ENCODE results near the gene SLC26A11. TPM values are rescaled to one million over a fixed set of nuclear protein-coding genes. Genes with fewer than 3 reads are reported as not detected.

The SLC26A11 gene
- polyA plus RNA-seq, 2 of the 4 experiments (the other 2 are of a cell fraction) = 8.3 to 13.7 TPM

DNA sequence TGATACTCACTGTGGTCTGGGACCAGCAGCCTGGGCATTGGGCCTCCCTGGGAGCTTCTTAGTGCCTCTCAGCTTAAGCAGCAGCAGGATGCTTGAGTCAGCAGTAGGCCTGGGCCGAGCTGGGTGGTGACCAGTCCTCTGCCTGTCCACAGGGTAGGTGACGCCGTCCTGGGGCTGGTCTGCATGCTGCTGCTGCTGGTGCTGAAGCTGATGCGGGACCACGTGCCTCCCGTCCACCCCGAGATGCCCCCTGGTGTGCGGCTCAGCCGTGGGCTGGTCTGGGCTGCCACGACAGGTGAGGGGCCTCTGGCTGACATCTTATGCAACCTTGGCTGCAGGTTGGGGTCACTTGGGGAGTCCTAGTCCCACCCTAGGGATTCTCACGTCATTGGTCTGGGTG is 7.4 kb downstream of the SLC26A11 start:
- no peak overlapping the region for H3K4me3 ChIP-seq
- 95% methylated on average over 11 of the region's 11 CpGs for WGBS (ENCODE audit: missing lambda C conversion rate)
- no peak for FAIRE-seq

DNA sequence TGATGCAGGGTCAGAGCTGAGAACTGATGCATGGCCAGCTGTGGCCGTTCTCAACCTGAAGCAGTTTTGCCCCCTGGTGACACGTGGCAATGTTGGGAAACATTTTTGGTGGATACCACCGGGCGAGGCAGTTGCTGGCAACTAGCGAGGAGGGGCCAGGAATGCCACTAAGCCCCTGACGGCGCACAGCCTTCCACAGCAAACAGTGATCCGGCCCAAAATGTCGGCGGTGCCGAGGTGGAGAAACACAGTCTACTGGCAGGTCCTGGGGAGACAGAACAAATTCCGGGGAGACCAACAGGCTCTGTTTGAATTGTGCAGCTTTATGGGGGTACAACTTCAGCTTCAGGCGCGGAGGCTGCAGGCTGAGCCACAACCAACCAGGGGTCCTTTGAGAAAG is 8.2 kb downstream of the SLC26A11 start:
- 89% methylated on average over 14 of the region's 14 CpGs for WGBS (ENCODE audit: missing lambda C conversion rate)
- Histone ChIP-seq H3K4me2 (no peak overlapping the region), H3K9me3 (peaks cover 19% of the 10 kb centered on the region), H3K27ac (no peak overlapping the region), H3K4me3 (no peak overlapping the region), H3K4me1 (no peaks in the 10 kb centered on the region)
- DNase-seq (ENCODE audit: low read depth in 1 of 2, low spot score in 1 of 2) = no peak
- ChIA-PET CTCF (interaction anchor here (1.2 to 2.8 kb wide), 6 partner anchors 10 to 223 kb away, joined by 3 to 13 read pairs (median 6); partner anchors contain the start of gene GAA), POLR2A (no interaction called here)
- TF ChIP-seq RNF2 (IDR thresholded peaks at IDR 0.05; ENCODE audit: borderline replicate concordance, low read depth) = no peak
- TF ChIP-seq FOXS1 (CRISPR knock-in tag; IDR thresholded peaks at IDR 0.05) = no peak
- TF ChIP-seq RARB (CRISPR knock-in tag; IDR thresholded peaks at IDR 0.05) = no peak
- TF ChIP-seq RFX5 (IDR thresholded peaks at IDR 0.05) = no peak
- no peak for TF ChIP-seq EP300 (IDR thresholded peaks at IDR 0.05)
- TF ChIP-seq RAD21 (conservative IDR thresholded peaks at IDR 0.05 in 1 of 2, IDR thresholded peaks at IDR 0.05 in 1 of 2) = no peak
- FAIRE-seq = no peak
- no peak for ATAC-seq

More for the DNA sequence above, 7.4 kb downstream of the SLC26A11 start:
- H3K4me2 ChIP-seq = no peak overlapping the region
- no peak for DNase-seq (ENCODE audit: low read depth in 1 of 2, low spot score in 1 of 2)
- H3K9me3 ChIP-seq = peaks cover 11% of the 10 kb centered on the region
- CTCF ChIA-PET = interaction anchor here (0.8 to 3.3 kb wide), 11 partner anchors 9 to 223 kb away, joined by 3 to 22 read pairs (median 5); no protein-coding TSS in a partner anchor
- H3K4me1 ChIP-seq = no peaks in the 10 kb centered on the region
- no peak overlapping the region for H3K27ac ChIP-seq
- TF ChIP-seq, protein P1, sequence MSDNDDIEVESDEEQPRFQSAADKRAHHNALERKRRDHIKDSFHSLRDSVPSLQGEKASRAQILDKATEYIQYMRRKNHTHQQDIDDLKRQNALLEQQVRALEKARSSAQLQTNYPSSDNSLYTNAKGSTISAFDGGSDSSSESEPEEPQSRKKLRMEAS (IDR thresholded peaks at IDR 0.05) = no peak
- no peak for TF ChIP-seq ESRRA (IDR thresholded peaks at IDR 0.05; ENCODE audit: borderline replicate concordance, low read length)
- TF ChIP-seq CHD2 (IDR thresholded peaks at IDR 0.05; ENCODE audit: low read length, partially characterized antibody) = no peak
- ATAC-seq = no peak
- POLR2A ChIA-PET = no interaction called here

GRCh38 chr17:80229011-80229410 is 8.8 kb downstream of the SLC26A11 start:
- ChIA-PET POLR2A (no interaction called here), CTCF (interaction anchor here (1.2 to 2.8 kb wide), 8 partner anchors 10 to 224 kb away, joined by 3 to 13 read pairs (median 5); partner anchors contain the start of gene GAA)
- WGBS (ENCODE audit: missing lambda C conversion rate) = 90% methylated on average over 4 of the region's 4 CpGs
- TF ChIP-seq CBX8 (IDR thresholded peaks at IDR 0.05) (no peak), KDM5A (IDR thresholded peaks at IDR 0.05) (no peak), KDM1A (IDR thresholded peaks at IDR 0.05; ENCODE audit: low read depth) (no peak), ZNF302 (CRISPR knock-in tag; IDR thresholded peaks at IDR 0.05) (no peak), RCOR1 (IDR thresholded peaks at IDR 0.05; ENCODE audit: low read depth, low read length) (no peak), RARB (CRISPR knock-in tag; IDR thresholded peaks at IDR 0.05) (no peak), MAFK (IDR thresholded peaks at IDR 0.05; ENCODE audit: partially characterized antibody) (no peak), HOXA7 (CRISPR knock-in tag; IDR thresholded peaks at IDR 0.05) (no peak)
- Histone ChIP-seq H3K4me3 (no peak overlapping the region), H3K4me2 (no peak overlapping the region), H3K9me3 (peaks cover 25% of the 10 kb centered on the region), H3K27ac (no peak overlapping the region), H3K4me1 (no peaks in the 10 kb centered on the region)
- ATAC-seq = no peak
- no peak for FAIRE-seq
- DNase-seq (ENCODE audit: low read depth in 1 of 2, low spot score in 1 of 2) = no peak

DNA sequence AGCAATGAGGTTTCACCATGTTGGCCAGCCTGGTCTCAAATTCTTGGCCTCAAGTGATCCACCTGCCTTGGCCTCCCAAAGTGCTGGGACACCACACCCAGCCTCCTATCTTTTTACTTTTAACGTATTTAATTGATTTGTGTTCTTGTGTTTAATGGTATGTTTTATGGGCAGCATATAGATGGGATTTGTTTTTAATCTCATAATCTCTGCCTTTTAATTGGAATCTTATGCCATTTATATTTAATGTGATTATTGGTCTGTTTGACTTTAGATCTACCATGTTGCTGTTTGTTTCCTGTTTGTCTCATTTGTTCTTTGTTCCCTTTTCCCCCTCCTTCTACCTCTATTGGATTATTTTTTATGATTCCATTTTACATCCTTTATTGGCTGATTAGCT is 12.2 kb downstream of the SLC26A11 start:
- H3K4me3 ChIP-seq = no peak overlapping the region
- WGBS (ENCODE audit: missing lambda C conversion rate) = 80% methylated on average over 1 of the region's 1 CpG
- DNase-seq (ENCODE audit: low read depth in 1 of 2, low spot score in 1 of 2) = no peak
- H3K9me3 ChIP-seq = peaks cover 30% of the 10 kb centered on the region
- no peak overlapping the region for H3K27ac ChIP-seq
- no peak for TF ChIP-seq RFX5 (IDR thresholded peaks at IDR 0.05)
- peak; percentile 47; the same call in 1 of the 2 replicates for TF ChIP-seq KDM1A (IDR thresholded peaks at IDR 0.05; ENCODE audit: low read depth)
- peak; percentile 29; the same call in 1 of the 2 replicates for TF ChIP-seq HOXB5 (CRISPR knock-in tag; IDR thresholded peaks at IDR 0.05)
- TF ChIP-seq HEYL (CRISPR knock-in tag; IDR thresholded peaks at IDR 0.05) = 0 out of 2 replicates have a peak, but pooled peaks have one; percentile 10
- no peak for ATAC-seq
- no peak overlapping the region for H3K4me2 ChIP-seq
- CTCF ChIA-PET = interaction anchor here (0.9 to 1.9 kb wide), 3 partner anchors 36 to 131 kb away, joined by 3 to 7 read pairs (median 4); partner anchors contain the start of gene GAA
- H3K4me1 ChIP-seq = no peaks in the 10 kb centered on the region
- POLR2A ChIA-PET = no interaction called here
- no peak for FAIRE-seq

GRCh38 chr17:80233202-80233601 is 13.0 kb downstream of the SLC26A11 start:
- ATAC-seq (no peak), FAIRE-seq (no peak), DNase-seq (ENCODE audit: low read depth in 1 of 2, low spot score in 1 of 2) (no peak)
- Histone ChIP-seq H3K4me3 (no peak overlapping the region), H3K4me1 (no peaks in the 10 kb centered on the region), H3K4me2 (no peak overlapping the region), H3K27ac (no peak overlapping the region), H3K9me3 (peaks cover 30% of the 10 kb centered on the region)
- ChIA-PET POLR2A (no interaction called here), CTCF (interaction anchor here (0.9 to 1.9 kb wide), 3 partner anchors 37 to 132 kb away, joined by 3 to 7 read pairs (median 4); partner anchors contain the start of gene GAA)
- TF ChIP-seq KDM1A (IDR thresholded peaks at IDR 0.05; ENCODE audit: low read depth) = no peak
- no peak for TF ChIP-seq ZNF302 (CRISPR knock-in tag; IDR thresholded peaks at IDR 0.05)
- no peak for TF ChIP-seq JUNB (IDR thresholded peaks at IDR 0.05)
- peak; percentile 33 for TF ChIP-seq MAFK (IDR thresholded peaks at IDR 0.05; ENCODE audit: partially characterized antibody)
- TF ChIP-seq ZSCAN20 (CRISPR knock-in tag; IDR thresholded peaks at IDR 0.05) = no peak
- TF ChIP-seq E2F6 (IDR thresholded peaks at IDR 0.05; ENCODE audit: borderline replicate concordance, low read depth) = no peak
- WGBS (ENCODE audit: missing lambda C conversion rate) = 84% methylated on average over 3 of the region's 3 CpGs

All from A549 (cell line).